ENCODE data around the gene POU4F3.

Gene POU4F3

DNA sequence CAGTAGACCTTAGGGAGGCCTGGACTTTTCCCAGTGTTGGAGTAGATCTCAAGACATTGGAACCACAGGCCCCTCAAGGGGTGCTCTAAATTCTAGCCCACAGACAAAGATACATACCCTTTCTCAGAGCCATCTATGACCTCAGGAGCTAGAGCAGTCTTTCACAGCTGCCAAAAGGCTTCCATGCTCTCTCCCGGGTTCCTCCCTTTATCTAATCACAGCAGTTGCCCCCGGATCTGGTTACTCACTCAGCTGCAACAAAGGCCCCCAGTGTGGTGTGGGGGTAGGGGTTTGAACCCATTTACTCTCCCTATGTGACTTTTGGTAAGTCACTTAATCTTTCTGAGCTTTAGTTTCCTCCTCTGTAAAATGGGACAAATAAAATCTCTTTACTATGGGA is 27.0 kb downstream of the POU4F3 start:
- H3K4me2 ChIP-seq (ENCODE audit: low read length) = no peak overlapping the region
- TF ChIP-seq, protein P1, sequence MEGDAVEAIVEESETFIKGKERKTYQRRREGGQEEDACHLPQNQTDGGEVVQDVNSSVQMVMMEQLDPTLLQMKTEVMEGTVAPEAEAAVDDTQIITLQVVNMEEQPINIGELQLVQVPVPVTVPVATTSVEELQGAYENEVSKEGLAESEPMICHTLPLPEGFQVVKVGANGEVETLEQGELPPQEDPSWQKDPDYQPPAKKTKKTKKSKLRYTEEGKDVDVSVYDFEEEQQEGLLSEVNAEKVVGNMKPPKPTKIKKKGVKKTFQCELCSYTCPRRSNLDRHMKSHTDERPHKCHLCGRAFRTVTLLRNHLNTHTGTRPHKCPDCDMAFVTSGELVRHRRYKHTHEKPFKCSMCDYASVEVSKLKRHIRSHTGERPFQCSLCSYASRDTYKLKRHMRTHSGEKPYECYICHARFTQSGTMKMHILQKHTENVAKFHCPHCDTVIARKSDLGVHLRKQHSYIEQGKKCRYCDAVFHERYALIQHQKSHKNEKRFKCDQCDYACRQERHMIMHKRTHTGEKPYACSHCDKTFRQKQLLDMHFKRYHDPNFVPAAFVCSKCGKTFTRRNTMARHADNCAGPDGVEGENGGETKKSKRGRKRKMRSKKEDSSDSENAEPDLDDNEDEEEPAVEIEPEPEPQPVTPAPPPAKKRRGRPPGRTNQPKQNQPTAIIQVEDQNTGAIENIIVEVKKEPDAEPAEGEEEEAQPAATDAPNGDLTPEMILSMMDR (IDR thresholded peaks at IDR 0.05) = no peak
- H3K4me3 ChIP-seq (ENCODE audit: low read depth, low read length) = no peak overlapping the region
- H2AFZ ChIP-seq = no peak overlapping the region
- H3K27ac ChIP-seq = no peak overlapping the region
- no peaks in the 10 kb centered on the region for H3K36me3 ChIP-seq (ENCODE audit: control insufficient read depth, insufficient read depth, low read length)
- no peaks in the 10 kb centered on the region for H3K9me3 ChIP-seq (ENCODE audit: control insufficient read depth, low read length)
- H3K79me2 ChIP-seq = no peaks in the 10 kb centered on the region
- H3K9ac ChIP-seq = no peak overlapping the region
- no peaks in the 10 kb centered on the region for H3K4me1 ChIP-seq
- H3K27me3 ChIP-seq (ENCODE audit: control insufficient read depth, insufficient read depth, low read length) = no peaks in the 10 kb centered on the region

DNA sequence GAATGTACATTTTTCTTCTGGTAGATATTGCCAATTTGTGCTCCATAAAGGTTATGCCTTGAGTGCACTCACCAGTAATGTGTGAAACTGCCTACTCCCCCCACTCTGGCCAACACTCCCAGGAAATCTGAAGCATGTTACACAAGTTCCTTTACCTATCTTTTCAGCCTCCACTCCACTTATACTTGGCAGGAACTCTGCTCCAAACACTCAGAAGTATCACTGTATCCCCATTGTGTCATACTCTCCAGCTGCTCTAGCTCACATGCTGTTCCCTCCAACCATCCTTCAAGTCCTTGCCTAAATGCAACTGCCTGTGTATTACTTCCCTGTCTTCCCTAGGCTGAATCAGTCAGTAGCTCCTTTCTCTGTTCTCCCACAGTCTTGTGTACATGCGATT is 28.3 kb downstream of the POU4F3 start:
- Histone ChIP-seq H3K4me2 (ENCODE audit: low read length) (no peak overlapping the region), H3K9ac (no peak overlapping the region), H3K27ac (no peak overlapping the region), H3K79me2 (no peaks in the 10 kb centered on the region), H3K27me3 (ENCODE audit: control insufficient read depth, insufficient read depth, low read length) (no peaks in the 10 kb centered on the region), H3K9me3 (ENCODE audit: control insufficient read depth, low read length) (no peaks in the 10 kb centered on the region), H3K4me1 (no peaks in the 10 kb centered on the region), H3K4me3 (ENCODE audit: low read depth, low read length) (no peak overlapping the region), H2AFZ (no peak overlapping the region), H3K36me3 (ENCODE audit: control insufficient read depth, insufficient read depth, low read length) (no peaks in the 10 kb centered on the region)
- TF ChIP-seq, protein P1 (IDR thresholded peaks at IDR 0.05) = no peak

DNA sequence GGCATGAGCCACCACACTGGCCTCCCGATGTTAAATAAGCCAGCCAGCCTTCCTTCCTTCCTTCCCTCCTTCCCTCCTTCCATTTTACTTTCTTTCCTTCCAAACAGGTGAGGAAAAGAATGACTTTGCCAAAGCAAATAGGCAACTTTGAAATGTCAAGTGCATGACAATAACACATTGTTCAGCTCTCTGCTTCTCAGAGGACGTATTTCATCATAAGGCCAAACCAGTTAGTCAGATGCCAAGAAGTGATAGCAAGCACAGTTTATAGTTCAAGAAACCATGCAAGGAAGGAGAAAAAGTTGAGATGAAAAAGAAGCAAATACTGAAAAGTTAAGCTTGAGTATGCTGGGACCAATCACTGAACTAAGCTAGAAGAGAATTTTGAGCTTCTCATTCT is 29.5 kb downstream of the POU4F3 start:
- H3K27ac ChIP-seq = no peak overlapping the region
- H3K9me3 ChIP-seq (ENCODE audit: control insufficient read depth, low read length) = no peaks in the 10 kb centered on the region
- TF ChIP-seq, protein P1 (IDR thresholded peaks at IDR 0.05) = no peak
- no peaks in the 10 kb centered on the region for H3K27me3 ChIP-seq (ENCODE audit: control insufficient read depth, insufficient read depth, low read length)
- H3K4me1 ChIP-seq = no peaks in the 10 kb centered on the region
- H3K4me2 ChIP-seq (ENCODE audit: low read length) = no peak overlapping the region
- no peak overlapping the region for H3K4me3 ChIP-seq (ENCODE audit: low read depth, low read length)
- H2AFZ ChIP-seq = no peak overlapping the region
- no peak overlapping the region for H3K9ac ChIP-seq
- no peaks in the 10 kb centered on the region for H3K79me2 ChIP-seq
- no peaks in the 10 kb centered on the region for H3K36me3 ChIP-seq (ENCODE audit: control insufficient read depth, insufficient read depth, low read length)

DNA sequence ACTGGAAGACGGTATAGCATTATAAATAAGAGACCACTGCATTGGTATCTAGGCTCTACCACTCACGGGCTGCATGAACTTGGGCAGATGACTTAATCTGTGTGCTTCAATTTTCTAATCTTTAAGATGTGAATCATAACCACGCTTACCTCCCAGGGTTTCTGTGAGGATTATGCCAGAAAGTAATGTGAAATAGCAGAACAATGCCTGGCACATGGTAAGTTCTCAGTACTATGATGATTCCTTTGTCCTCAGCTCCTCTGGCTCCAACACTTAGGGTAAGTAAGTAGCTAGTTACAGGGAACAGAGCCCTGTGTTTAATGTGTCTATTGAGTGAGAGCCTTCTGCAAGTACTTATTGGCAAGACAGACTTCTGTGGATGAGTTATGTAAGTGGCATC is 31.1 kb downstream of the POU4F3 start:
- Histone ChIP-seq H3K4me3 (ENCODE audit: low read depth, low read length) (no peak overlapping the region), H3K4me1 (no peaks in the 10 kb centered on the region), H3K9me3 (ENCODE audit: control insufficient read depth, low read length) (no peaks in the 10 kb centered on the region), H3K9ac (no peak overlapping the region), H2AFZ (no peak overlapping the region), H3K4me2 (ENCODE audit: low read length) (no peak overlapping the region), H3K27ac (no peak overlapping the region), H3K36me3 (ENCODE audit: control insufficient read depth, insufficient read depth, low read length) (no peaks in the 10 kb centered on the region), H3K27me3 (ENCODE audit: control insufficient read depth, insufficient read depth, low read length) (no peaks in the 10 kb centered on the region), H3K79me2 (no peaks in the 10 kb centered on the region)
- TF ChIP-seq, protein P1 (IDR thresholded peaks at IDR 0.05) = no peak

DNA sequence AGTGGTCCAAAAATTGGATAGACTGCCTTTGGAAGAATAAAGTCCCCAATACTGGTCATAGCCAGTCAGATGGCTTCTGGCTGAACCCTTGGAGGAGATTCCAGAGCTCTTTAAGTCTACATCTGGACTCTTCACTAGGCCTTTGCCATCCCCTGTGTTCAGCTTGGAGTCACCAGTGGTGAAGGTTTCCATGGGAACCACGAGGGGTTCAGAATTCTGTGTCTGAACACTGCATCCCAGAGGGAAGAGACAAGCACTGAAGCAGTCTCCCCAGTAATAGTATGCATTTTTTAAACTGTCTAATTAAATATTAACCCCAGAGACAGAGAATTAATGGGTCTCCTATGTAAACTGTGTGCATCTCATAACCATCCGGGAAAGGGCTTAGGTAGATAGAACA is 38.2 kb downstream of the POU4F3 start:
- TF ChIP-seq, protein P1 (IDR thresholded peaks at IDR 0.05) = no peak
- no peaks in the 10 kb centered on the region for H3K27me3 ChIP-seq (ENCODE audit: control insufficient read depth, insufficient read depth, low read length)

More for the DNA sequence above, 38.2 kb downstream of the POU4F3 start:
- H3K4me3 ChIP-seq (ENCODE audit: low read depth, low read length) = no peak overlapping the region
- H3K79me2 ChIP-seq = no peaks in the 10 kb centered on the region
- no peak overlapping the region for H3K4me2 ChIP-seq (ENCODE audit: low read length)
- H3K9ac ChIP-seq = no peak overlapping the region
- no peaks in the 10 kb centered on the region for H3K9me3 ChIP-seq (ENCODE audit: control insufficient read depth, low read length)
- H2AFZ ChIP-seq = no peak overlapping the region
- no peak overlapping the region for H3K27ac ChIP-seq
- no peaks in the 10 kb centered on the region for H3K4me1 ChIP-seq
- no peaks in the 10 kb centered on the region for H3K36me3 ChIP-seq (ENCODE audit: control insufficient read depth, insufficient read depth, low read length)
